H1 (cell line): ENCODE measurements around the gene PRR19.

ENCODE experiments used
- CHD1 ChIP-seq: IDR thresholded peaks from 2 replicates; pipeline ENCODE4 v1.6.1; 2012; ENCODE audit warnings: low read depth, low read length, improper control_type of control experiment
- CREB1 ChIP-seq: IDR thresholded peaks from 2 replicates; pipeline ENCODE4 v1.6.1; 2012; ENCODE audit warnings: inconsistent platforms
- CTCF ChIP-seq, 3 experiments: IDR thresholded peaks; 1 replicate in 2 of 3; 2 replicates in 1 of 3; pipeline versions ENCODE4 v1.5.1 to v1.6.1; 2011; ENCODE audit warnings: low read length in 3 of 3, mild to moderate bottlenecking in 3 of 3, inconsistent platforms in 2 of 3, low read depth in 1 of 3, moderate library complexity in 1 of 3; ENCODE audit not compliant: insufficient read depth in 1 of 3; ENCODE audit errors: control extremely low read depth in 1 of 3
- JUND ChIP-seq: IDR thresholded peaks from 2 replicates; pipeline ENCODE4 v1.6.1; 2011; ENCODE audit warnings: mild to moderate bottlenecking, improper control_type of control experiment, low read length
- YY1 ChIP-seq: IDR thresholded peaks from 2 replicates; pipeline ENCODE4 v1.6.1; 2011; ENCODE audit warnings: low read depth, mild to moderate bottlenecking, low read length

- no peak for TF ChIP-seq CTCF (IDR thresholded peaks at IDR 0.05; ENCODE audit: control extremely low read depth in 1 of 3, insufficient read depth in 1 of 3, low read depth in 1 of 3, low read length in 3 of 3)
- TF ChIP-seq CREB1, result no peak
- no peak for TF ChIP-seq CHD1
- TF ChIP-seq YY1, result no peak
- no peak for TF ChIP-seq JUND
Observed at GRCh38 chr19:42349378-42350107, 47.6 kb downstream of the PRR19 start.
